ENCODE measurements around the gene PTGER1. TPM values are rescaled to one million over a fixed set of nuclear protein-coding genes. Genes with fewer than 3 reads are reported as not detected.

The PTGER1 gene, protein sequence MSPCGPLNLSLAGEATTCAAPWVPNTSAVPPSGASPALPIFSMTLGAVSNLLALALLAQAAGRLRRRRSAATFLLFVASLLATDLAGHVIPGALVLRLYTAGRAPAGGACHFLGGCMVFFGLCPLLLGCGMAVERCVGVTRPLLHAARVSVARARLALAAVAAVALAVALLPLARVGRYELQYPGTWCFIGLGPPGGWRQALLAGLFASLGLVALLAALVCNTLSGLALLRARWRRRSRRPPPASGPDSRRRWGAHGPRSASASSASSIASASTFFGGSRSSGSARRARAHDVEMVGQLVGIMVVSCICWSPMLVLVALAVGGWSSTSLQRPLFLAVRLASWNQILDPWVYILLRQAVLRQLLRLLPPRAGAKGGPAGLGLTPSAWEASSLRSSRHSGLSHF
- polyA plus RNA-seq (2013, experiment 1 of 2): 0.26 TPM
- polyA plus RNA-seq (2013, experiment 2 of 2): 0.29 TPM

DNA sequence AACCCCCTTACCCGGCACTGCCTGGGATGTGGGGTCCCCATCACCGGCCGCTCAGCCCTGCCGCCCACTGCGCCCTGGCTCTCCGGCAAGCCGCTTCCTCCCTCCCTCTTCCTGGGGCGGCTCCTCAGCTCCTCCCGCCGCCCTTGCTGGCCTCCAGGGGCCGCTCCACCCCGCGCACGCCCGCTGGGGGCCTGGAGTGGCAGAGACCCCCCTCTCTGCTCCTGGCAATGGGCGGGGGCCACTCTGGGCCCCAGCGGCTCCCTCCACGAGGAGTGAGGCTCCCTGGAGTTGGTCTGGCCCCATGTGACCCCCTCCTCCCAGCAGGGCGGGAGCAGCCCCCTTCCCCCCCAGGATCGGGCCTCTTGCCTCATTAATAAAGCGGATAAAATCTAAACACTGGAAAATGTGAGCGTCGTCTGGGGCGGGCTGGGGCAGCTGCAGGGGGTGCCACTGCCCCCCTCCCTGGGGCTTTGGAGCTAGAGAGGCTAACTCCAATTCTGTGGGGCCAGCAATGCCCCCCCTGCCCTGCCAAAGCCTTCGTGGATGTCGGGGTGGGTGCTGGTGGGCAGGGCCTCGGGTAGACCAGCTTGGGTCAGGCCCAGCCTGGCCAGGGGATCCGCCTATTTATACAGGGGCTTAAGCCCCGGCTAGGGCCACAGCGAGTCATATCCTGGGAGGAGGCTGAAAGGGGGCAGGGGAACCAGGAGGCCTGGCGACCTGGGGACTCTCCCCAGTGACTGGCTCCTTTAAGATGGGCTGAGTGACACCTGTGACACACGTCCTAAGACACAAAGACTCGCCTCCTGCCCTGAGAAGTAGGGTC is at the start of gene PTGER1:
Gene PTGER1 (minus strand): TSS at position 104 of the 823 bp plus-strand sequence. CDS start 1,034 bp downstream, outside the sequence.
- H3K4ac ChIP-seq (ENCODE audit: low read length): no peak within 1 kb of the TSS
- H2BK15ac ChIP-seq (ENCODE audit: low read length): peak within 1 kb of the TSS; percentile 55
- H3K27me3 ChIP-seq (ENCODE audit: control insufficient read depth in 3 of 3, insufficient read depth in 3 of 3, low read depth in 1 of 3, low read length in 3 of 3): peaks cover 0 to 6% (median 0%) of the 10 kb centered on the region in 3 experiments
- no peak within 1 kb of the TSS for H2BK120ac ChIP-seq (ENCODE audit: low read depth, low read length)
- H3K9ac ChIP-seq (ENCODE audit: low read depth, low read length, poor library complexity): peak within 1 kb of the TSS; percentile 75
- no peak within 1 kb of the TSS for H4K8ac ChIP-seq (ENCODE audit: low read depth, low read length)
- H3K27ac ChIP-seq (replicated peaks; ENCODE audit: low read length): no peak within 1 kb of the TSS
- WGBS, 2 donors (ENCODE audit: extremely low coverage in 2 of 2, insufficient read length in 2 of 2, insufficient replicate concordance in 1 of 2): no CpG with 5 or more reads among the region's 33 CpGs
- H2AK5ac ChIP-seq (ENCODE audit: low read depth, low read length): peak within 1 kb of the TSS; percentile 99
- H3K79me1 ChIP-seq (ENCODE audit: low read depth, low read length): peaks cover 2% of the 10 kb centered on the region
- H3K23ac ChIP-seq (ENCODE audit: low read depth, low read length, poor library complexity): peak within 1 kb of the TSS; percentile 97
- H3K4me2 ChIP-seq (ENCODE audit: insufficient read depth, low read length, poor library complexity, severe bottlenecking): peak within 1 kb of the TSS; percentile 31
- peak within 1 kb of the TSS; percentile 92 for H4K91ac ChIP-seq (ENCODE audit: low read depth, low read length, poor library complexity)
- no peak within 1 kb of the TSS for H3K4me3 ChIP-seq (ENCODE audit: low read length in 2 of 2)
- DNase-seq (ENCODE audit: low spot score): no peak
- H2BK12ac ChIP-seq (ENCODE audit: low read length): peak within 1 kb of the TSS; percentile 73
- H3K36me3 ChIP-seq (replicated peaks in 1 of 2; ENCODE audit: control insufficient read depth in 2 of 2, insufficient read depth in 2 of 2, low read length in 2 of 2): peaks cover 17 to 34% of the 10 kb centered on the region in 2 donors
- peak within 1 kb of the TSS; percentile 95 for H2BK5ac ChIP-seq (ENCODE audit: low read length)
- H3K18ac ChIP-seq (ENCODE audit: low read length): peak within 1 kb of the TSS; percentile 84
- no peaks in the 10 kb centered on the region for H3K9me3 ChIP-seq (replicated peaks in 1 of 2; ENCODE audit: control insufficient read depth in 2 of 2, insufficient read depth in 1 of 2, low read depth in 1 of 2, low read length in 2 of 2)
- H3K4me1 ChIP-seq (ENCODE audit: control insufficient read depth in 2 of 2, insufficient read depth in 1 of 2, low read depth in 1 of 2, low read length in 2 of 2): peaks cover 2 to 21% of the 10 kb centered on the region in 2 donors
- no peak within 1 kb of the TSS for H2AFZ ChIP-seq (ENCODE audit: low read length)
- H3K14ac ChIP-seq (ENCODE audit: low read length): no peak within 1 kb of the TSS

DNA sequence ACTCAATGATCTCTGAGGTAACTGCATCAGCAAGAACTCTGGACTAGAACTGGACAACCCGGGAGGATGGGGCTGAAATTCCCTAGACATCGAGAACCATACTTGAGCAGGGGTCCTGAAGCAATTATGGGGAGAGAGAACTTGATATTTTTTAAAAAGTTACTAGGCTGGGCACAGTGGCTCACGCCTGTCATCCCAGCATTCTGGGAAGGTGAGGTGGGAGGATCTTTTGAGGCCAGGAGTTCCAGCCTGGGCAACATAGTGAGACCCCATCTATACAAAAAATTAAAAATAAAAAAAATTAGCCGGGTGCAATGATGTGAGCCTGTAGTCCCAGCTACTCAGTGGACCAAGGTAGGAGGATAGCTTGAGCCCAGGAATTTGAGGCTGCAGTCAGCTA is 45.4 kb upstream of the PTGER1 start:
- WGBS, 2 donors (ENCODE audit: extremely low coverage in 2 of 2, insufficient read length in 2 of 2, insufficient replicate concordance in 1 of 2): no CpG with 5 or more reads among the region's 4 CpGs
- peaks cover 5% of the 10 kb centered on the region for H3K79me1 ChIP-seq (ENCODE audit: low read depth, low read length)
- H3K4ac ChIP-seq (ENCODE audit: low read length): no peak overlapping the region
- DNase-seq (ENCODE audit: low spot score): no peak
- peaks cover 10 to 13% of the 10 kb centered on the region in 2 donors for H3K4me1 ChIP-seq (ENCODE audit: control insufficient read depth in 2 of 2, insufficient read depth in 1 of 2, low read depth in 1 of 2, low read length in 2 of 2)
- H3K14ac ChIP-seq (ENCODE audit: low read length): no peak overlapping the region
- H2AK5ac ChIP-seq (ENCODE audit: low read depth, low read length): no peak overlapping the region
- H3K9ac ChIP-seq (ENCODE audit: low read depth, low read length, poor library complexity): no peak overlapping the region
- H2BK120ac ChIP-seq (ENCODE audit: low read depth, low read length): no peak overlapping the region
- H3K18ac ChIP-seq (ENCODE audit: low read length): no peak overlapping the region
- H3K27me3 ChIP-seq (ENCODE audit: control insufficient read depth in 3 of 3, insufficient read depth in 3 of 3, low read depth in 1 of 3, low read length in 3 of 3): no peaks in the 10 kb centered on the region
- H2BK15ac ChIP-seq (ENCODE audit: low read length): no peak overlapping the region
- H3K36me3 ChIP-seq (replicated peaks in 1 of 2; ENCODE audit: control insufficient read depth in 2 of 2, insufficient read depth in 2 of 2, low read length in 2 of 2): peaks cover 8 to 18% of the 10 kb centered on the region in 2 donors
- no peak overlapping the region for H3K4me3 ChIP-seq (ENCODE audit: low read length in 2 of 2)
- no peak overlapping the region for H3K23ac ChIP-seq (ENCODE audit: low read depth, low read length, poor library complexity)
- no peak overlapping the region for H2BK5ac ChIP-seq (ENCODE audit: low read length)
- no peak overlapping the region for H2BK12ac ChIP-seq (ENCODE audit: low read length)
- no peak overlapping the region for H4K8ac ChIP-seq (ENCODE audit: low read depth, low read length)
- no peak overlapping the region for H4K91ac ChIP-seq (ENCODE audit: low read depth, low read length, poor library complexity)
- peak overlapping the region; percentile 2 for H2AFZ ChIP-seq (ENCODE audit: low read length)
- no peaks in the 10 kb centered on the region for H3K9me3 ChIP-seq (replicated peaks in 1 of 2; ENCODE audit: control insufficient read depth in 2 of 2, insufficient read depth in 1 of 2, low read depth in 1 of 2, low read length in 2 of 2)
- H3K27ac ChIP-seq (replicated peaks; ENCODE audit: low read length): no peak overlapping the region
- H3K4me2 ChIP-seq (ENCODE audit: insufficient read depth, low read length, poor library complexity, severe bottlenecking): no peak overlapping the region

GRCh38 chr19:14519860-14520407 is 44.8 kb upstream of the PTGER1 start:
- Histone ChIP-seq H3K14ac (ENCODE audit: low read length) (no peak overlapping the region), H3K4me3 (ENCODE audit: low read length in 2 of 2) (no peak overlapping the region), H2AK5ac (ENCODE audit: low read depth, low read length) (no peak overlapping the region), H3K9ac (ENCODE audit: low read depth, low read length, poor library complexity) (no peak overlapping the region), H3K4ac (ENCODE audit: low read length) (no peak overlapping the region), H4K8ac (ENCODE audit: low read depth, low read length) (no peak overlapping the region), H3K4me2 (ENCODE audit: insufficient read depth, low read length, poor library complexity, severe bottlenecking) (no peak overlapping the region), H3K23ac (ENCODE audit: low read depth, low read length, poor library complexity) (no peak overlapping the region), H2BK12ac (ENCODE audit: low read length) (no peak overlapping the region), H3K18ac (ENCODE audit: low read length) (no peak overlapping the region), H3K4me1 (ENCODE audit: control insufficient read depth in 2 of 2, insufficient read depth in 1 of 2, low read depth in 1 of 2, low read length in 2 of 2) (peaks cover 10 to 13% of the 10 kb centered on the region in 2 donors), H3K27me3 (ENCODE audit: control insufficient read depth in 3 of 3, insufficient read depth in 3 of 3, low read depth in 1 of 3, low read length in 3 of 3) (no peaks in the 10 kb centered on the region), H3K27ac (replicated peaks; ENCODE audit: low read length) (no peak overlapping the region), H2BK120ac (ENCODE audit: low read depth, low read length) (no peak overlapping the region), H2BK15ac (ENCODE audit: low read length) (no peak overlapping the region), H3K36me3 (replicated peaks in 1 of 2; ENCODE audit: control insufficient read depth in 2 of 2, insufficient read depth in 2 of 2, low read length in 2 of 2) (peaks cover 15 to 24% of the 10 kb centered on the region in 2 donors), H2BK5ac (ENCODE audit: low read length) (no peak overlapping the region), H3K79me1 (ENCODE audit: low read depth, low read length) (peaks cover 5% of the 10 kb centered on the region), H4K91ac (ENCODE audit: low read depth, low read length, poor library complexity) (no peak overlapping the region), H2AFZ (ENCODE audit: low read length) (peak overlapping the region; percentile 2), H3K9me3 (replicated peaks in 1 of 2; ENCODE audit: control insufficient read depth in 2 of 2, insufficient read depth in 1 of 2, low read depth in 1 of 2, low read length in 2 of 2) (no peaks in the 10 kb centered on the region)
- no peak for DNase-seq (ENCODE audit: low spot score)
- WGBS, 2 donors (ENCODE audit: extremely low coverage in 2 of 2, insufficient read length in 2 of 2, insufficient replicate concordance in 1 of 2): no CpG with 5 or more reads among the region's 2 CpGs
